HG03045 (cell line): ENCODE measurements around the gene BMP10.
A peak's percentile ranks its signal among the peaks of the same experiment; 100 is the strongest.

ENCODE experiments used
- ATAC-seq: cut with Tn5 transposase; IDR thresholded peaks from one replicate; pipeline ENCODE4 v1.9.1; 2021; ENCODE audit warnings: mild to moderate bottlenecking, moderate library complexity; ENCODE audit not compliant: unreplicated experiment

BMP10 gene, protein sequence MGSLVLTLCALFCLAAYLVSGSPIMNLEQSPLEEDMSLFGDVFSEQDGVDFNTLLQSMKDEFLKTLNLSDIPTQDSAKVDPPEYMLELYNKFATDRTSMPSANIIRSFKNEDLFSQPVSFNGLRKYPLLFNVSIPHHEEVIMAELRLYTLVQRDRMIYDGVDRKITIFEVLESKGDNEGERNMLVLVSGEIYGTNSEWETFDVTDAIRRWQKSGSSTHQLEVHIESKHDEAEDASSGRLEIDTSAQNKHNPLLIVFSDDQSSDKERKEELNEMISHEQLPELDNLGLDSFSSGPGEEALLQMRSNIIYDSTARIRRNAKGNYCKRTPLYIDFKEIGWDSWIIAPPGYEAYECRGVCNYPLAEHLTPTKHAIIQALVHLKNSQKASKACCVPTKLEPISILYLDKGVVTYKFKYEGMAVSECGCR

DNA sequence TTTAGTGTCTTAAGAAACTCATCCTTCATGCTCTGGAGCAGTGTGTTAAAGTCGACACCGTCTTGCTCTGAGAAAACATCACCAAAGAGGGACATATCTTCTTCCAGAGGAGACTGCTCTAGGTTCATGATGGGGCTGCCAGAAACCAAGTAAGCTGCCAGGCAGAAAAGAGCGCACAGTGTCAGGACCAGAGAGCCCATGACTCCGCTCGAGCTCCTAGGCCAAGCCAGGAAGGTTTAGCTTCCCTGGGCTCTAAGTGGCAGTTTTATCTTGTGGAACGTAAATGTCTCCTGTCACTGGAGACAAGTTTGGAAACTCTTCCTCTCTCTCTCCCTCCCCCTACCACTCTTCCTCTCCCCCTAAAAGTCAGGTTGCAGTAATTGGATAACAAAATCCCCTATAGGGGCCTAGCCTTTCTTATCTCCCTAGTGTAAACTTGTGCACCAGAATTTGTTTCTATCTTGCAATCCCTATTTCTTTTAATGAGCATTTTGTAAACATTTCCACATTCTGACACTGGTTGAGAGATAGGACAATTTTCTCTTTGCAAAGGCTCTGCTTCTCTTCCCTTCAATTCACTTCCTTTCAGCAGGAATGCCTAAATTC lies at the start of gene BMP10:
TSS of gene BMP10 (minus strand) at position 239 of the 606 bp plus-strand sequence. CDS start at position 200, 39 bp downstream.
- no peak for ATAC-seq

DNA sequence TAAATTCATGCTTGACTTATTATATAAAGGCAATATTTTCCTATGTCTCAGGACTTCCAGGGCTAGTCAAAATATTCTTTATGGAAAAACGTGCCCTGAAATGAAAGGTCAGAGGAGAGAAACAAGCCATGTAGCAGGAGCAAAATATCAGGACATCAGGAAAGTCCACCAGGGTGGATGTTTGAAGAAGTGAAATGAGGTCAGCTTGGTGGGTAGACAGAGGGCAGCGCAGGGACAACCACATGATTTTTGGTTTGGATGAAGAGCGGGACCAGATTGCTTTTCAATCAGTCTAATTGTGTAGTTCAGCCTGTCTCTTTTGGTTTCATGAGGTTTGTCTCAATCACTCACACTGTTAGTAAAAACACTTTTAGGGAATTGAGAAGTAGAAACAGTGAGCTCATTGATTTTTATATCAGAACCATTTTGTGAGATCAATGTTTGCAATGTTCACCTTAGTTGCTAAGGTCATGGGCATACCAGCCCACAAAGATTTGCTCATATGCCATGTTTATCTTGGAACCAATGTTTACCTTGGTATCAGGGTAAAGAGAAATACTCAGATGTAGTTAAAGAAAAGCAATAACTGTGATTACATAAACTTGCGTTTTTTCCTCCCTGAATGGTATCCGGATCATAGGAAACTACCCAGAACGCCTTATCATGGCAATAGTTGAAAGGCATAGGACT lies 49.4 kb upstream of the BMP10 start:
- ATAC-seq: no peak

DNA sequence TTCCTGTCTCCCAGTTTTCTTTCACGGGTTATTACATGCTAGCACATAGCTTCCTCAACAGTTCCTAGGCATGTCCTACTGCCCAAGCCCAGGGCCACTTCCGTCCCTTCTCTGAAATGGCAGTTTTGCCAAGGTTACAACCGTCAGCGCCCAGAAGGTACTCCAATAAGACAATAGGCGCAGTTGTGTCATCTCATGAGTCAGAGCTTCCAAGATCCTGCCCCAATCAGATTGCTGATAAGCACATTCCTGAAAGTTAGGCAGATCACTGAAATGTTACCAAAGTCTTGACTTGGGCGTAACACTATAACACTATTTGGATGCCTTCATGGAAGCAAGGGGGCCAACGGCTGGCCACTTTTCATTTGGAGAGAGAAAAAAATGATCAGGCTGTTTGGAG lies 47.3 kb upstream of the BMP10 start:
- ATAC-seq: no peak

DNA sequence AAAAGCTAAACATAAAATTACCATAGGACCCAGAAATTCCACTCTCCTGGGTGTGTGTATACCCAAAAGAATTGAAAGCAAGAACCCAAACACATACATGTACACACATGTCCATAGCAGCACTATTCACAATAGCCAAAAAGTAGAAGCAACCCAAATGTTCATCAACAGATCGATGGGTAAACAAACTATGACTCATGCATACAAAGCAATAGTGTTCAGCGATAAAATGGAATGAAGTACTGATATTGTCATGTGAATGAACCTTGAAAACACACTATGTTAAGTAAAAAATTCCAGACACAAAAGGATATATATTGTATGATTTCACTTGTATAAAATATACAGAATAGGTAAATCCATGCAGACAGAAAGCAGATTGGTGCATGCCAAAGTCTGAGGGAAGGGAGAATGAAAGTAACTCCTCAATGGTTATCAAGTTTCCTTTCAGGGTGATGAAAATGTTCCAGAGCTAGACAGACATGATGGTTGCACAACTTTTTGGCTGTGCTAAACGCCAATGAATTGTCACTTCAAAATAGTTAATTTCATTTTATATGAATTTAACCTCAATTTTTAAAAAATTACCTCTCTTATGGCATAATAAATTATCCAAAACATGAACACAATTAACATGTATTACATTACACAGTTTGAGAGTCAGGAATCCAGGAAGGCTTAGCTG lies 46.0 kb upstream of the BMP10 start:
- ATAC-seq: no peak

DNA sequence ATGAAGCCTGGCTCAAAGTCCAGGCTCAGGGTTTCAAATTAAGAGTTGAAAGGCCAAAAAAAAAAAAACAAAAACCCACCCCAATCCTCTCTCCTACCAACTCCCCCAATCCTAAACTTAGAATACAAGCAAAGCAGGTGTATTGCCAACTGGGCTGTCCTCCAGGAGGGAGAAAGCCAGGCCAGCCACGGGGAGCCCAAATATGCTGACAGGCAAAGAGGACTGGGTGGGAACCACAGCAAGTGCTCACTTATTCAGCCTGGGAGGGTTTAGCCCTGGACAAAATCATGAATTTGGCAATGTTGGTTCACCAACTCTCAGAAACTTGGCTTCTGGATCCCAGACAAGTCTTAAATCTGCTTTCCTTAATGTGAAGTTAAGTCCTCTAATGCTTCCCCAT lies 45.0 kb upstream of the BMP10 start:
- ATAC-seq: no peak

DNA sequence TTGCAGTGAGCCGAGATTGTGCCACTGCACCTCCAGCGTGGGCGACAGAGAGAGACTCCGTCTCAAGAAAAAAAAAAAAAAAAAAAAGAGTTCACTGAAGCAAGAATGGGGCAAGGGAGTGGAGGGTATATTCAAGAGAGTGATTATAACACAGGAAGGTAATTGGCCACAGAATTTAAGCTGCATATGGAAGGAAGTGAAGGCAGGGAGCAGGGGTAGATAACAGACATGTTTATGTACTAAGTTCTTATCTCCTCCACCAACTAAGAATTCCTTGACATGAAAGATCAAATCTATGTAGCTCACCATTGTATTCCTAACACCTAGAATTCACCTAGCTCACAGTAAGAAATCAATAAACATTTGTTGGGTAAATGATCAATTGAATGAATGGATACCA lies 44.2 kb upstream of the BMP10 start:
- ATAC-seq: no peak

DNA sequence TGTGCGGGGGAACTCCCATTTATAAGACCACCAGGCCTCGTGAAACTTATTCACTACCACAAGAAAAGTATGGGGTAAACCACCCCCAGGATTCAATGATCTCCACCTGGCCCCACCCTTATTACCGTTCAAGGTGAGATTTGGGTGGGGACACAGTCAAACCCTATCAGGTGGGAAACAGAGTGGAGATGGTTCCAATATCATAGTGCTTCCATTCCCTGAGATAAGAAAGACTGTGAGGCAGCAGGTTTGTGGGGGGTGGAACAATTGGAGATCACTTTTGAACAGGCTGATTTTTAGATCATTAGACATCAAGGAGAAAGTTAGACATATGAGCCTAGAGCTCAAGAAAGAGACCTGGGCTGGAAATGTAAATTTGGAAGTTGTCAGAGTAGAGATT lies 42.2 kb upstream of the BMP10 start:
- ATAC-seq: no peak

DNA sequence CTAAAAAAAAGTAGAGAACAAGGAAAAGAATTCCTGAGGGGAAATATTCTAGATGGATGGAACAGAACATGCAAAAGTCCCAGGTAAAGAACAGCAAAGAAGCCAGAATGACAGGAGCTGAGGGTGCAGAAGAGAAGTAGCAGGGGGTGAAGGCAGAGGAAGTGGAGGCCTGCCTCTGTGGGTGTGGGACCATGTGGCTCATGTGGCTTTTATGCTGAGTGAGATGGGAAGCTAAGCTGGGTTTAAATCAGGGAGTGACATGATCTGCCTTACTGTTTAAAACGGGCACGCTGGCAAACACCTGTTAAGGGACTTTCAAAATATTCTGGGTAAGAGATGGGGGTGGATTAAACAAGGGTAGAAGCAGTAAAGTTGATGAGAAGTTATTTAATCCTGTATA lies 41.5 kb upstream of the BMP10 start:
- no peak for ATAC-seq

DNA sequence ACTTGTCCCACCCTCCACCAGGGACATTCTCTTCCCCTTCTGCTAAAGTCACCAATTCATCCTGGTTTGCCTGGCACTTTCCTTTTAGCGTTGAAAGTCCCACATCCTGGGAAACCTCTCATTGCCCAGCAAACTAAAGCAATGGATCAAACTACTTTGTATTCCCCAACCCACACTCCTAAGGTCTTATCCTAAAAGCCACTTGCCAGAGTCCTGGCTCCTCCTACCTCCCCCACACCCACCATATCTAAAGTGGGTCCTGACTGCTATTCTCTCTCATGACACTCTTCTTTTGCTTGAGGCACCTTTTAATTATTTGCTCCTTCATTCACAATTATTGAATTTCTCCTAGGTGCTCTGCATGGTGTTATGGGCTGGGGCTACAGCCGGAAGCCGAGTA lies 40.9 kb upstream of the BMP10 start:
- ATAC-seq: no peak

DNA sequence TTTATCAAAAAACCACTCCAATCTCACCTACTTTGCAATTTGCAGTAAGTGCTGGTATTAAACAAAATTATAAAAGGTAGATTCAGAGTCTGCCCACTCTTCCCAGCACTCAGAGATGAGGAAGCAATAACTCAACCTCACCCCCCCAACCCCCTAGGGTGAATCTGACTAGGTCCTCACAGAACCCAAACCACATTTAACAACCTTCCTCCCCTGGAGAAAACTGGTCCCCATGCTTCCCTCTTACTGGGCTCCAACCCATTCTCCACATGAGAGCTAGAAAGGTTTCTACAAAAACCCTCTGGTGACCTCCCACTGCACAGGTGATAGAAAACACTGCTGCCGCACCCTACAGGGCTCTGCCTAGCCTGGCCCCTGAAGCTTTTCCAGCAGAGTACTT lies 40.5 kb upstream of the BMP10 start:
- ATAC-seq: no peak

DNA sequence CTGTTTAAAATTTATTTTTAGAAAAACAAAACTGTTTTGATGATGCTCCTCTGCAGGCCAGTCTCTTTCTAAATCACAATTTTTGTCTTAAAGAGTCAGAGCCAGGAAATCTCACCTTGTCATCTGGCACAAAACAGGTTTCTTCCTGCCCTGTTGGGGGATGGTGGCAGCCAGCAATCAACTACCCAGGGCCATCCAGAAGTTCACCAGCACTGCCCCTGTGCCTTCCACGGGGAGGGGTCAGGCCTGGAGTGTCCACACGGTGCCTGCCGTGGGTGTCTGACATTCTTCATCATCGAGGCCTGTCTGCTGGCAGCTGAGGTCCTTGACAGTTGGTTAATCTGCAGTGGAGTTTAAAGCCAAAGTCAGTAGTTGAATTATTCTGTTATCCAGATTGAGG lies 40.0 kb upstream of the BMP10 start:
- no peak for ATAC-seq

DNA sequence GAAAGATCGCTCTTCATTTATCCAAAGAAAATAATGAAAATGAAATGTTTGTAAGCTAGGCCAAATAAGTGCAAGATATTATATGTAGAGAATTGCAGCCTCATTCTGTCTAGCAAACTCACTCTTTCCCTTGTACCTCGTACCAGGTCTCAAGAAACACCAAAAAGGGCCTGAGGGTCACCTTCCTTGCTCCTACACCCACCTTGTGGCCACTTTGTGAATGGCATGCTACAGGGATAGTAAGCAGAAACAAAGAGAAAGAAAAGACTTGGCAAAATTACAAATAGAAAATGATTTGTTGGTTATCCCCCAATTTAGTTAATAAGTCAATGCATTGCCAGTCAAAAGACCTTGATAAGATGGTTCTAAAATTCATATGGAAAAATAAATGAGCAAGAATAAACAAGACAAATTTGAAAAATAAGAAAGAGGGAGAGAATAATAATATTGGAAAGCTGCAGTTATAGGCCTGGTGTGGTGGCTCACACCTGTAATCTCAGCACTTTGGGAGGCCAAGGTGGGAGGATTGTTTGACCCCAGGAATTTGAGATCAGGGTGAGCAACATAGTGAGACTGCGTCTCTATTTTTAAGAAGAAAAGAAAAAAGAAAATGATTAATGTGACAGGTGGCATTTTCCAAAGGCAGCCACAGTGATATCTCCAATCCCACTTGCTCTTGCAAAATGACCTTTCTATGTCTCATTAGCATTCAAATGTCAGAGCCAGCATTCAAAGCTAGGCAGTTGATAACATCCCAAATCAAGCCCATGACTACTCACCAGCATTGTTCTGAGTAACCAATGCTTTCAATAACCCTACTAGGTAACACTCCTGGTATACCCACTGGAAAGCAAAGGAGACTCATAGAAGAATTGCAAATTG lies 38.8 kb upstream of the BMP10 start:
- ATAC-seq: peak; percentile 48

DNA sequence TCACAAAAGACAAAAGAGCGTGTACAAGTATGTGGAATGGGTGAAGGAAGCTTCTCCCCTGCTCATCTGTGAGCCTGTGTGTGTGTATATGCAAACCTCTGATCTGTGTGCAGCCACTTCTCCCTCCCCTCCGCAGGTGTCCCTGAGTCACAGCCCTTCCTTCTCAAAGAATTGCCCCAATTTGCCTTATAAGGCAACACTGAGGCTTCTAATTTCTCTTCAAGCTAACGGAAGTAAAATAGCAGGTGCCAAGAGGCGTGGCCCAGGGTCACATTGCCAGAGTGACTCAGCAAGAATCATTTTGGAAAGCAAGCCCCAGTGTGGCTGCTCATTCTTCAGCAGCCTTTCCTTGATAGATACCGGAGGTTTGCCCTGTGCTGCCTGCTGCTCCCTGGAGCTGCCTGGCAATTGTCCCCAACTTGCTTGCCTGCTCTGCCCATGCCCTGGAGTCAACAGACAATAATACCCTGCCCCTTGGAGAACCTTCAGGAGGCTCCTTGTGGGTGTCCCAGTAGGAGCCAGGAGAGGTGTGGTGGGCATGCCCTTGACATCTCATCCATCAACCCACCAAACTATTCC lies 37.3 kb upstream of the BMP10 start:
- ATAC-seq: peak; percentile 96

DNA sequence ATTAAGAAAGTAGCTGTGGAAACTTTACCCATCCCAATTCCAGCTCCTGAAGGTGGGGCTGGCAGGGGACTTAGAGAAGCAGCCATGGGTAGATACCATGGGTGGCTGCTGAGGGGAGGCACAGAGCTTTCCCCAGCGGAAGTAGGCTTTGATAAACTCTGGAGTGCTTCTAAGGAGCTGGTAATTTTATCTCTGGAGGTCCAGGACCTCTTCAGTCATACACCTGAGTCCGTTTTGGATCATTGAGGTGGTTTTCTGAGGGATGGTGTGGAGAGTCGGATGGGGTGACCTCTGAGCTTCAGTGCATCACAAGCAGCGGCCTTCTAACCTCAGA lies 36.7 kb upstream of the BMP10 start:
- peak; percentile 25 for ATAC-seq

DNA sequence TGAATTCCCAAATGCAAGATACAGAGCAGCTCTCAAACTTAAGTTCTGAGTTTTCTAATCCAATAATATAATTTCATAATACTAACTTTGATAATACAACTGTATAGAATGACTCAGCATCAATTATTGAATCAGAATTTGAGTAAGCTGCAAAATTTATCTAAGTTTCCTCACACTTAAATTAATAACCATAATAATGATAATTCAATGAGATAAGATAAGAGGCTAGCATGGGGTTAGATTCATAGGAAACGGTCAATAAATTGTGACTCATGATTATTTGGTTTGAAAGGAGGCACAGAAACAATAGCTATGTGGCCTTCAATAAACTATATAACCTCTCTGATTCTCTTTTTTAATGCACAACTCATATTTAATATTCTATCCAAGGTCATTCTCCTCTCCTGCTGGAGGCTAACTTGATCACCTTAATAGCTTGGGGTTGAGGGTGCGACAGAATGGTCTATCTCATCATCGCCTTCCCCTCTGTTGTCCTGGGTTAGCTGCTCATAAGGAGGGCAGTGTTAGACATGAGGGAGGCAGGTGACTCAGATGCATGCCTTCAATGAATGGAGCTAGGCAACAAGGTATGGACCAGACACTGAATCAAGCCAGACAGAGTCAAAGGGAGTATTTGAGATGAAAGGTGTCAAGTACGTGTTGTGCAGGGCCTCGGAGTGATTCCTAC lies 36.2 kb upstream of the BMP10 start:
- no peak for ATAC-seq

DNA sequence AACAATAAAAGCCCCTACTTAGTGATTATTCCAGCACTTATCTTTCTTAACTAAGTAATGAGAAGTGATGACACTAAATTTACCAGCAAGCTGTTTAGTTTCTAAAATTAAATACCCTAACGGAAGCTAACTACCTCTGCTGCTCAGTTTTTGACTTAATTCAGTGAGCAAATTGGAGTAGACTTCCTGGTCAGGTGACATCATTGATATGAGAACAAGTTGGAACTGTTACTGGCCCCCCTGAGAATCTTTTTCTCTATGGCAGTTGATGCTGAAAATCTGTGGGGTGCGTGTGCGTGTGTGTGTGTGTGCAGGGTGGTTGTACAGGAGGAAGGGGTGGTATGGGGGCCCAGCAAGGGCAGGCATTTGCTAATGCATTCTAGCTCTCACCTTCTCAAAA lies 35.5 kb upstream of the BMP10 start:
- ATAC-seq: no peak

DNA sequence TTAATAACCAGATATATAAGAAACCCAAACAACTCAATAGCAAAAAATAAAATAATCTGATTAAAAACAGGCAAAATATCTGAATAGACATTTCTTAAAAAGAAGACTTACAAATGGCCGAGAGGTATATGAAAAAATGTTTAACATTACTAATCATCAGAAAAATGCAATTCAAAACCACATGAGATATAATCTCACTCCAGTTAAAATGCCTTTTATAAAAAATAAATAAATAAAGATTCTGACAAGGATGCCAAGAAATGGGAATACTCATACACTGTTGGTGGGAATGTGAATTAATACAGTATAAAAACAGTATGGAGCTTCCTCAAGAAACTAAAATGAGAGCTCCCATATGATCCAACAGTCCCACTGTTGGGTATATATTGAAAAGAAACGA lies 33.9 kb upstream of the BMP10 start:
- ATAC-seq: no peak

DNA sequence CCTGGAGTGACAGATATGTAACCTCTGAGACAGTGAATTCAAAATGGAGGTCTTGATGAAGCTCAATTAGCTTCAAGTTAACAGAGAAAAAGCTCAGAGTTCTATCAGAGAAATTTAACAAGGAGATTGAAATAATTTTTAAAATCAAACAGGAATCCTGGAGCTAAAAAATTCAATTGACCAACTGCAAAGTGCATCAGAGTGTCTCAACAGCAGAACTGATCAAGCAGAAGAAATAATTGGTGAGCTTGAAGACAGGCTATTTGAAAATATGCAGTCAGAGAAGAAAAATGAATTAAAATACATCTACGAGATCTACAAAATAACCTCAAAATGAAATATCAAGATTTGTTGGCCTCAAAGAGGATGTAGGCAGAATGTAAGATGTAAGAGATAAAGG lies 30.4 kb upstream of the BMP10 start:
- no peak for ATAC-seq

DNA sequence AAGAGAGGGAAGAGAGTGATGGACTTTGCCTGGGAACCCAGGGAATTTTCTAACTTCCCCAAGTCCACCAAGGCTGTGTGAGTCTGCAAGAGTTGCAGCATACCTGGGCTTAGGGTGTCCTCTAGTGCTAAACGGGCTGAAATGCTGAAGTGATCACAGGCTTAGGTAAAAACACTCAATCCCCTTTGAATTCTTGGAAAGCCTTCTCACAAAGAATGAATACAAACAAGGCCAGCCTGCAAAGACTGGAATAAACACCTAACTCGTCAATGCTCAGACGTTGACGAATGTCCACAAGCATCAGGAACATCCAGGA lies 30.0 kb upstream of the BMP10 start:
- no peak for ATAC-seq
